HUDEP-2 (cell line): ENCODE results near the gene DLGAP4.

Source experiments
- DNase-seq, 76 experiments: peaks; one replicate each; lab custom pipeline; 2025; ENCODE audit not compliant: unreplicated experiment in 76 of 76; lab: John Stamatoyannopoulos, UW

The DLGAP4 gene

GRCh38 chr20:36573103-36573797 is 267.1 kb downstream of the DLGAP4 start, which contains the start of gene TGIF2:
TSS of gene TGIF2 (plus strand) at chr20:36573597. CDS start at chr20:36578775, 5,178 bp downstream.
- peak in 63 of 76 experiments; percentile 16 to 83 (median 58) for DNase-seq

- DNase-seq, result peak in 6 of 76 experiments; percentile 2 to 20 (median 18)
These were observed 267.7 kb downstream of the DLGAP4 start for GRCh38 chr20:36573798-36574365.

GRCh38 chr20:36574366-36575135 is 268.4 kb downstream of the DLGAP4 start:
- DNase-seq, result peak in 49 of 76 experiments; percentile 1 to 68 (median 34)

- DNase-seq, result no peak
These were observed 269.9 kb downstream of the DLGAP4 start for GRCh38 chr20:36576081-36576445.
